ES-I3 (cell line): ENCODE data around the gene FBXW10.
"Not testable (repeated sequence)": the region's sequence is repeated elsewhere in the genome, so short reads cannot be mapped to it uniquely, and the experiment has no call there.

ENCODE experiments used
- H3K36me3 ChIP-seq: 2 replicates; pipeline ENCODE4 v1.6.1; 2013; ENCODE audit warnings: mild to moderate bottlenecking, low read length, control low read depth, moderate library complexity; ENCODE audit not compliant: insufficient read depth
- H3K4me1 ChIP-seq: 2 replicates; pipeline ENCODE4 v1.6.1; 2013; ENCODE audit warnings: mild to moderate bottlenecking, control low read depth, low read length; ENCODE audit not compliant: insufficient read depth
- H3K9ac ChIP-seq: 2 replicates; pipeline ENCODE4 v1.6.1; 2013; ENCODE audit warnings: low read depth, mild to moderate bottlenecking, low read length, moderate library complexity
- H3K9me3 ChIP-seq: 2 replicates; pipeline ENCODE4 v1.6.1; 2013; ENCODE audit warnings: mild to moderate bottlenecking, low read length, moderate library complexity; ENCODE audit not compliant: control insufficient read depth, insufficient read depth

Gene FBXW10

GRCh38 chr17:18739616-18740391 is 4.0 kb upstream of the FBXW10 start:
- H3K9me3 ChIP-seq, H3K4me1 ChIP-seq, H3K36me3 ChIP-seq, H3K9ac ChIP-seq: not testable (repeated sequence)

- not testable (repeated sequence) for H3K4me1 ChIP-seq, H3K9me3 ChIP-seq
Measured at GRCh38 chr17:18741228-18741627, 2.6 kb upstream of the FBXW10 start.

GRCh38 chr17:18744726-18745125 is 872 bp downstream of the FBXW10 start:
- H3K4me1 ChIP-seq, H3K9me3 ChIP-seq, H3K9ac ChIP-seq, H3K36me3 ChIP-seq: not testable (repeated sequence)

More at GRCh38 chr17:18741228-18741627, 2.6 kb upstream of the FBXW10 start:
- not testable (repeated sequence) for H3K36me3 ChIP-seq, H3K9ac ChIP-seq

- not testable (repeated sequence) for H3K36me3 ChIP-seq, H3K9ac ChIP-seq, H3K4me1 ChIP-seq, H3K9me3 ChIP-seq
Measured at GRCh38 chr17:18746551-18746950, 2.7 kb downstream of the FBXW10 start.

- H3K9ac ChIP-seq, H3K9me3 ChIP-seq, H3K36me3 ChIP-seq, H3K4me1 ChIP-seq: not testable (repeated sequence)
Measured at GRCh38 chr17:18747501-18747900, 3.6 kb downstream of the FBXW10 start.

- not testable (repeated sequence) for H3K36me3 ChIP-seq, H3K9me3 ChIP-seq, H3K4me1 ChIP-seq, H3K9ac ChIP-seq
Measured at GRCh38 chr17:18750242-18750641, 6.4 kb downstream of the FBXW10 start.

- not testable (repeated sequence) for H3K4me1 ChIP-seq, H3K9me3 ChIP-seq, H3K9ac ChIP-seq, H3K36me3 ChIP-seq
Measured at GRCh38 chr17:18753829-18754409, 10.1 kb downstream of the FBXW10 start.

- H3K9ac ChIP-seq, H3K4me1 ChIP-seq, H3K36me3 ChIP-seq, H3K9me3 ChIP-seq: not testable (repeated sequence)
Measured at GRCh38 chr17:18755969-18756368, 12.1 kb downstream of the FBXW10 start.

- H3K36me3 ChIP-seq, H3K9me3 ChIP-seq, H3K9ac ChIP-seq, H3K4me1 ChIP-seq: not testable (repeated sequence)
Measured at GRCh38 chr17:18757368-18758044, 13.7 kb downstream of the FBXW10 start.

- H3K9ac ChIP-seq, H3K4me1 ChIP-seq, H3K36me3 ChIP-seq, H3K9me3 ChIP-seq: not testable (repeated sequence)
Measured at GRCh38 chr17:18758344-18758743, 14.5 kb downstream of the FBXW10 start.

- not testable (repeated sequence) for H3K9ac ChIP-seq, H3K9me3 ChIP-seq, H3K4me1 ChIP-seq, H3K36me3 ChIP-seq
Measured at GRCh38 chr17:18760221-18760620, 16.4 kb downstream of the FBXW10 start.

GRCh38 chr17:18770572-18770971 is 26.7 kb downstream of the FBXW10 start:
- H3K9ac ChIP-seq, H3K9me3 ChIP-seq, H3K36me3 ChIP-seq, H3K4me1 ChIP-seq: not testable (repeated sequence)

GRCh38 chr17:18771066-18771465 is 27.2 kb downstream of the FBXW10 start:
- H3K36me3 ChIP-seq, H3K4me1 ChIP-seq, H3K9ac ChIP-seq, H3K9me3 ChIP-seq: not testable (repeated sequence)

GRCh38 chr17:18772471-18772870 is 28.6 kb downstream of the FBXW10 start:
- Histone ChIP-seq H3K4me1 (no peaks in the 10 kb centered on the region), H3K36me3 (no peaks in the 10 kb centered on the region), H3K9me3 (no peaks in the 10 kb centered on the region), H3K9ac (no peak overlapping the region)

- H3K9ac ChIP-seq: peak within 1 kb of the TSS; percentile 65; the same call in 1 of the 2 replicates
Measured at GRCh38 chr17:18780991-18781718, 37.3 kb downstream of the FBXW10 start, which contains the start of gene TVP23B. TVP23B (plus strand) TSS chr17:18781183; CDS start chr17:18781294, 111 bp downstream.

More at GRCh38 chr17:18780991-18781718, 37.3 kb downstream of the FBXW10 start, which contains the start of gene TVP23B:
- not testable (repeated sequence) for H3K36me3 ChIP-seq, H3K4me1 ChIP-seq, H3K9me3 ChIP-seq
